HG03565 (cell line): Measurements from ENCODE around the gene ZNF761.

ENCODE experiments used
- ATAC-seq: cut with Tn5 transposase; IDR thresholded peaks from one replicate; pipeline ENCODE4 v1.9.1; 2021; ENCODE audit warnings: mild to moderate bottlenecking, moderate library complexity; ENCODE audit not compliant: unreplicated experiment

Gene ZNF761

GRCh38 chr19:53506728-53507127 is 74.9 kb downstream of the ZNF761 start:
- ATAC-seq, result no peak
